Measurements from ENCODE around the gene MARCKSL1.
"Not testable (repeated sequence)": the region's sequence is repeated elsewhere in the genome, so short reads cannot be mapped to it uniquely, and the experiment has no call there.

The MARCKSL1 gene

DNA sequence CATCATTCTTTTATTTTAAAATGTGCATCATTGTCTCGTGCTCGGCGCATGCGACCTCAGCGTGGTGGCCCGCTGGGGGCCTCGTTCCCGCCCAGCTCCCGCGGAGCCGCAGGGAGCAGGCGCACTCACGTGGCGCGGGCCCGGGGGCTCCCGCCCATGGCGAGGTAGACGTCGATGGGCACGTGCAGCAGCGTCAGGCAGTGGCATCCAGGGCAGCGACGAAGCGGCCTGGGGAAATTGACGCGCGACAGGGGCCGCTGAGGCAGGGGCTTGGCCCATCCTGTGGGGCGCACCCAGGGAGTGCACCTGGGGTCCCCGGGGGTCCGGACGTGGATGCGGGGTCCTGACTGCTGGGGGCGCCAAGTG is 25.3 kb upstream of the MARCKSL1 start:
- TF ChIP-seq, protein P1, sequence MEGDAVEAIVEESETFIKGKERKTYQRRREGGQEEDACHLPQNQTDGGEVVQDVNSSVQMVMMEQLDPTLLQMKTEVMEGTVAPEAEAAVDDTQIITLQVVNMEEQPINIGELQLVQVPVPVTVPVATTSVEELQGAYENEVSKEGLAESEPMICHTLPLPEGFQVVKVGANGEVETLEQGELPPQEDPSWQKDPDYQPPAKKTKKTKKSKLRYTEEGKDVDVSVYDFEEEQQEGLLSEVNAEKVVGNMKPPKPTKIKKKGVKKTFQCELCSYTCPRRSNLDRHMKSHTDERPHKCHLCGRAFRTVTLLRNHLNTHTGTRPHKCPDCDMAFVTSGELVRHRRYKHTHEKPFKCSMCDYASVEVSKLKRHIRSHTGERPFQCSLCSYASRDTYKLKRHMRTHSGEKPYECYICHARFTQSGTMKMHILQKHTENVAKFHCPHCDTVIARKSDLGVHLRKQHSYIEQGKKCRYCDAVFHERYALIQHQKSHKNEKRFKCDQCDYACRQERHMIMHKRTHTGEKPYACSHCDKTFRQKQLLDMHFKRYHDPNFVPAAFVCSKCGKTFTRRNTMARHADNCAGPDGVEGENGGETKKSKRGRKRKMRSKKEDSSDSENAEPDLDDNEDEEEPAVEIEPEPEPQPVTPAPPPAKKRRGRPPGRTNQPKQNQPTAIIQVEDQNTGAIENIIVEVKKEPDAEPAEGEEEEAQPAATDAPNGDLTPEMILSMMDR (IDR thresholded peaks at IDR 0.05; ENCODE audit: control insufficient read depth, insufficient read depth, low read depth, low read length, missing control alignments), result no peak
- no peak overlapping the region for H3K4me3 ChIP-seq (ENCODE audit: control insufficient read depth, low read depth, low read length)
- no peak for DNase-seq (ENCODE audit: low read depth)

DNA sequence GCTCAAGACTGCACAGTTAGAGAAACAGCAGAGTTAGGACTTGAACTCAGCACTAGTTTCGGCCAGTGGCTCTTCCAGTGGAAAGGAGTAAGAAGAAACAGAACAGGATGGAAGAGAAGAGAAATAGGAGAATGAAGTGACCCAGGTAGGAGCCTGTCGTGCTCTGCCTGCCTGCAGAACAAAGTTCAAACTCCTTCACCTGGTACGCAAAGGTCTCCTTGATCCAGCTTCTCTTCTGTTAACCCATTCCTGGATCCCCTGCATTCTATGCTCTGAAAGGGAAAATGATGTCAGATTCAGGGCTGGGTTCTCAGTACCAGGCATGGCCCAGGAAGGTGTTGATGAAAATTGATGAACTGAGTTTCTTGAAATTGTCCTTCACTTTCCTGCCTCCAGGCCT is 22.4 kb upstream of the MARCKSL1 start:
- TF ChIP-seq, protein P1 (IDR thresholded peaks at IDR 0.05; ENCODE audit: control insufficient read depth, insufficient read depth, low read depth, low read length, missing control alignments), result no peak
- no peak for DNase-seq (ENCODE audit: low read depth)
- H3K4me3 ChIP-seq (ENCODE audit: control insufficient read depth, low read depth, low read length), result no peak overlapping the region

DNA sequence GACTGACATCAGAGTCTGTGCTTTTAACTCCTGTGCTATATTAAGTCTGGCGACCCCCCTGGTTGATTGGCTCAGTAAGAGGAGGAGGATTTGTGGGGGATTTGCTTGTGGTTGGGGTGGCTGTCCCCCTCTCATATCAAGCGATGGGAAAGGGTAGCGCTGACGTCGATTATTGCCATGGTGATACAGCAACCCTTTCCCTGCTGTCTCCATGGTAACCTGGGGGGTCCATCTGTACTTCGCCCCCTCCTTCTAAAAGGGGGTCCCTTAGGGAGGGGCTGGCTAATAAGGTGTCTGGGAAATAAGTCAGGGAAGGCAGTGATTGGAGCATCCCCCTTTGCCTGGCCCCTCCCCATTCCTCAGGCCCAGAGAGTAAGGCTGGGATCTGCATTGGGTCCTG is 21.6 kb upstream of the MARCKSL1 start:
- TF ChIP-seq, protein P1 (IDR thresholded peaks at IDR 0.05; ENCODE audit: control insufficient read depth, insufficient read depth, low read depth, low read length, missing control alignments), result no peak
- no peak for DNase-seq (ENCODE audit: low read depth)
- H3K4me3 ChIP-seq (ENCODE audit: control insufficient read depth, low read depth, low read length), result no peak overlapping the region

DNA sequence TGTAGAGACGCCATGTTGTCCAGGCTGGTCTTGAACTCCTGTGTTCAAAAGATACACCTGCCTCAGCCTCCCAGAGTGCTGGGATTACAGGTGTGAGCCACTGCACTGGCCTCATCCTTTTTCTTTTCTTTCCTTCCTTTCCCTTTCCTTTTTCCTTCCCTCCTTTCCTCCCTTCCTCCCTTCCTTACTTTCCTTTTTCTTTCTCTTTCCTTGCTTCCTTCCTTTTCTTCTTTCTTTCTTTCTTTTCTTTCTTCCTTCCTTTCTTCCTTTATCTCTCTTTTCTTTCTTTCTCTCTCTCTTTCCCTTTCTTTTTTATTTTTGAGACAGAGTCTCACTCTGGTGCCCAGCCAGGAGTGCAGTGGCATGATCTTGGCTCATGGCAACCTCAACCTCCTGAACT is 20.4 kb upstream of the MARCKSL1 start:
- DNase-seq (ENCODE audit: low read depth), result no peak
- TF ChIP-seq, protein P1 (IDR thresholded peaks at IDR 0.05; ENCODE audit: control insufficient read depth, insufficient read depth, low read depth, low read length, missing control alignments), result no peak
- H3K4me3 ChIP-seq (ENCODE audit: control insufficient read depth, low read depth, low read length), result no peak overlapping the region

DNA sequence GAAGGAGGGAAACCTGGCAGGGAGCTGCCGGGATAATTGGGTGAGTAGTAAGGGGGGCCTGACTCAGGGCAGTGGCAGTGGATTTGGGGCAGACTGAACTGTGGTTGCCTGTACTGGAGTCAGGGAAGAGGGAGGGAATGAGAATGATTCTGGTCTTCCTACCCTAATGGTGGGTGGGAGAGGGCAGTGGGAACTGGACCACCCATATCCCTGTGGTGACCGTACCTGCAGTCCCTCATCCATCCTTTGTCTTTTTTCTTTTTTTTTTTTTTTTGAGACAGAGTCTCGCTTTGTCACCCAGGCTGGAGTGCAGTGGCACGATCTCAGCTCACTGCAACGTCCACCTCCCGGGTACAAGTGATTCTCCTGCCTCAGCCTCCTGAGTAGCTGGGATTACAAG is 19.7 kb upstream of the MARCKSL1 start:
- not testable (repeated sequence) for H3K4me3 ChIP-seq (ENCODE audit: control insufficient read depth, low read depth, low read length); DNase-seq (ENCODE audit: low read depth)

DNA sequence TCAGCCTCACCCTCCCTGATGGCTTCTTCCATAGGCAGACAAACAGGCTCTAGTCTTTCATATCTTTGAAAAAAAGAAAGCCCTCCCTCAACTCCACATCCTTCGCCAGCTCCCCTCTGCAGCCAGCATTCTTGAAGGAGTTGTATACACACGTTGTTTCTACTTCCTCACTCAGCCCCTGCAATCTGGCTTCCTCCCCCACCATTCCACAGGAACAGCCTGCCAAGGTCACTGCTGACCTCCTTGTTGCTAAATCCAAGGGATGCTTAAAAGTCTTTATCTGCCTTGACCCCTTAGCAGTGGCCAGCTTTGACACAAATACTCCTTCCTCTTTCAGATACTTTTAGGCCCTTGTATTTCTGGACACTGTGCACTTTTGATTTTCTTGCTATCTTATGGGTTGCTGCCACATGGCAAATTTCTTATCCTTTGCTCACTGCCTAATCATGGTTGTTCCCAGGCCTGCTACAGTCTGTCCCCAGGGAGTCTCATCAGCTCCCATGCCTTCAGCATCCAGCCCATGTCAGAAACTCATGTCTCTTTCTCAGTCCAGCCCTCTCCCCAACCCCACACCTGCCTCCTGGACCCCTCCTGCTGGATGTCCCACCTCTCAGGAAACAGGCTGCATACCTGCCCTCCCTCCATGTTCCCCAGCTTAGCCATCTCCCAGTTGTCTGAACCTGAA is 18.0 kb upstream of the MARCKSL1 start:
- H3K4me3 ChIP-seq (ENCODE audit: control insufficient read depth, low read depth, low read length), result no peak overlapping the region
- no peak for DNase-seq (ENCODE audit: low read depth)
- TF ChIP-seq, protein P1 (IDR thresholded peaks at IDR 0.05; ENCODE audit: control insufficient read depth, insufficient read depth, low read depth, low read length, missing control alignments), result no peak

DNA sequence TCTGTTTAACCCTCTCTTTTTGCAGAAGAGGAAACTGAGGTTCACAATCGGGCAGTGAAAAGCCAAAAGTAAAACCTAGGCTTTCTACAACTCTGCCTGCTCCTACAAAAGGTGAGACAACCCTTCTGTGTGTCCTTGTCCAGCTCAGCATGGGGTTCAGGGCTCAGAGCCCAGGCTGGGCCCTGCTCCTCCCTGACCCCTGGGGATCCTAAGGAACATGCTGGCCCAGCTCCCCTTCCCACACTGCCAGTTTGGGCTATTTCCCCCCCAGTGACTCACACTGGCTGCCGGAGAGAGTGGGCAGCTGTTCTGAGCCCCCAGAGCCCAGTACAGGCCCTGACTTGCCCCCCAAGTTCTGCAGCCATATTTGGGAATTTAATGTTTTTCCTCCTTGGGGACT is 17.4 kb upstream of the MARCKSL1 start:
- TF ChIP-seq, protein P1 (IDR thresholded peaks at IDR 0.05; ENCODE audit: control insufficient read depth, insufficient read depth, low read depth, low read length, missing control alignments), result no peak
- no peak overlapping the region for H3K4me3 ChIP-seq (ENCODE audit: control insufficient read depth, low read depth, low read length)
- no peak for DNase-seq (ENCODE audit: low read depth)

Measured in AG09309 (cell line).